K562 (cell line): ENCODE results near the gene ADAMTS2. TPM values are rescaled to one million over a fixed set of nuclear protein-coding genes. Genes with fewer than 3 reads are reported as not detected.

Source experiments
- ATAC-seq: fragments of 200-7000 bp; cut with Tn5 transposase; 3 replicates; pipeline ENCODE4 v1.9.1; 2020; ENCODE audit warnings: moderate library complexity
- BruUV-seq: library from RNA; stranded (reverse); fragments of 400-500 nt; replicated peaks from 2 replicates; lab custom pipeline; 2021; lab: Mats Ljungman, UMichigan
- CTCF ChIA-PET: fragments of 300-600 bp; formaldehyde crosslinking; extraction: SDS; loops from one replicate; lab custom pipeline; 2021; ENCODE audit warnings: low intra/inter-chr PET ratio; lab: Yijun Ruan, JAX
- POLR2A ChIA-PET: fragments of 300-600, 350-650 bp; sonication (Branson Sonifier 250); formaldehyde crosslinking; extraction: SDS; loops from one replicate; lab custom pipeline; 2021; ENCODE audit warnings: antibody characterized with exemption, inconsistent platforms; lab: Yijun Ruan, JAX
- DNase-seq, 4 experiments: peaks; one replicate each; pipeline versions ENCODE4 v3.0.0 to v3.0.0-alpha.2; 2011 to 2018; ENCODE audit warnings: low spot score in 3 of 4, mixed read lengths in 3 of 4; ENCODE audit errors: extremely low read depth in 1 of 4
- FAIRE-seq: peaks from 2 replicates; lab custom pipeline; 2011; peaks lifted over from hg19 to GRCh38; lab: Jason Lieb, UNC
- H2AFZ ChIP-seq: 2 replicates; pipeline ENCODE4 v1.6.0; 2011; ENCODE audit warnings: low read depth, low read length, control low read depth, inconsistent platforms
- H3K27ac ChIP-seq: fragments of 200-600 bp; 3 replicates; pipeline ENCODE4 v1.8.0; 2011; ENCODE audit warnings: low read depth, mild to moderate bottlenecking, control low read depth, inconsistent platforms, low read length, moderate library complexity, mixed read lengths; ENCODE audit errors: extremely low read depth
- H3K27me3 ChIP-seq, 2 experiments: fragments of 300-600 bp in 1 of 2; 2 replicates in 1 of 2; 3 replicates in 1 of 2; pipeline versions ENCODE4 v1.6.0 to v1.8.0; 2011; ENCODE audit warnings: inconsistent platforms in 2 of 2, low read length in 2 of 2, mild to moderate bottlenecking in 1 of 2, mixed read lengths in 1 of 2, moderate library complexity in 1 of 2; ENCODE audit not compliant: control insufficient read depth in 2 of 2, insufficient read depth in 2 of 2
- H3K36me3 ChIP-seq: fragments of 300-600 bp; 3 replicates; pipeline ENCODE4 v1.8.0; 2011; ENCODE audit warnings: mild to moderate bottlenecking, low read length, inconsistent platforms; ENCODE audit not compliant: control insufficient read depth, insufficient read depth
- H3K4me1 ChIP-seq, 2 experiments: fragments of 200-600 bp in 1 of 2; replicated peaks in 1 of 2; 2 replicates in 1 of 2; 3 replicates in 1 of 2; pipeline versions ENCODE4 v1.5.1 to v1.8.0; 2011; ENCODE audit warnings: inconsistent platforms in 2 of 2, low read length in 2 of 2, mild to moderate bottlenecking in 1 of 2, mixed read lengths in 1 of 2, moderate library complexity in 1 of 2; ENCODE audit not compliant: control insufficient read depth in 2 of 2, insufficient read depth in 2 of 2
- H3K4me2 ChIP-seq: 2 replicates; pipeline ENCODE4 v1.6.1; 2011; ENCODE audit warnings: low read length, control low read depth, inconsistent platforms, mixed read lengths; ENCODE audit not compliant: insufficient read depth
- H3K4me3 ChIP-seq: fragments of 200-600 bp; sonication (generic), shearing (Covaris generic); 2 replicates; pipeline ENCODE4 v1.5.1; 2016; ENCODE audit warnings: control low read depth, inconsistent platforms
- H3K79me2 ChIP-seq: fragments of 200-600 bp; 3 replicates; pipeline ENCODE4 v1.8.0; 2011; ENCODE audit warnings: low read length, inconsistent platforms; ENCODE audit not compliant: control insufficient read depth, insufficient read depth
- H3K9ac ChIP-seq, 2 experiments: 2 replicates each; pipeline versions ENCODE4 v1.6.0 to v1.6.1; 2011; ENCODE audit warnings: low read depth in 2 of 2, low read length in 2 of 2, control low read depth in 1 of 2, inconsistent platforms in 1 of 2, mild to moderate bottlenecking in 1 of 2, mixed read lengths in 1 of 2; ENCODE audit not compliant: insufficient read depth in 1 of 2
- H3K9me1 ChIP-seq: one replicate; pipeline ENCODE4 v1.6.0; 2011; ENCODE audit warnings: inconsistent platforms, mild to moderate bottlenecking, low read length, moderate library complexity; ENCODE audit not compliant: control insufficient read depth, insufficient read depth
- H3K9me3 ChIP-seq: replicated peaks from 2 replicates; pipeline ENCODE4 v1.5.1; 2011; ENCODE audit warnings: low read depth, low read length, inconsistent platforms; ENCODE audit not compliant: control insufficient read depth, insufficient read depth
- H4K20me1 ChIP-seq: replicated peaks from 2 replicates; pipeline ENCODE4 v1.6.1; 2011; ENCODE audit warnings: low read length, inconsistent platforms, mixed read lengths; ENCODE audit not compliant: control insufficient read depth, insufficient read depth
- ARID2 ChIP-seq: fragments of 450-650 bp; IDR thresholded peaks from 2 replicates; pipeline ENCODE4 v1.6.1; 2017; ENCODE audit warnings: antibody characterized with exemption, mild to moderate bottlenecking
- ARID3A ChIP-seq: IDR thresholded peaks from 2 replicates; pipeline ENCODE4 v1.6.1; 2012; ENCODE audit warnings: low read depth, low read length, improper control_type of control experiment, borderline replicate concordance
- EGR1 ChIP-seq: fragments of 450-650 bp; conservative IDR thresholded peaks from 2 replicates; pipeline ENCODE4 v1.6.1; 2017; ENCODE audit warnings: mild to moderate bottlenecking
- KAT7 ChIP-seq: sonication (generic); formaldehyde crosslinking; IDR thresholded peaks from 2 replicates; pipeline ENCODE4 v1.8.0; 2022; ENCODE audit warnings: missing genetic modification reagents, mild to moderate bottlenecking, borderline replicate concordance
- NCOA2 ChIP-seq, 2 experiments: fragments of 450-650 bp; IDR thresholded peaks; 2 replicates each; pipeline ENCODE4 v1.6.1; 2018; ENCODE audit warnings: mild to moderate bottlenecking in 2 of 2, moderate library complexity in 1 of 2; ENCODE audit not compliant: partially characterized antibody in 2 of 2
- NFATC3 ChIP-seq: fragments of 450-650 bp; IDR thresholded peaks from 2 replicates; pipeline ENCODE4 v1.6.1; 2017; ENCODE audit warnings: mild to moderate bottlenecking
- PKNOX1 ChIP-seq: fragments of 450-650 bp; IDR thresholded peaks from 2 replicates; pipeline ENCODE4 v1.6.1; 2016
- SIX5 ChIP-seq, 2 experiments: IDR thresholded peaks; 2 replicates each; pipeline ENCODE4 v1.6.1; 2011; ENCODE audit warnings: low read length in 2 of 2, borderline replicate concordance in 1 of 2, low read depth in 1 of 2, mild to moderate bottlenecking in 1 of 2, moderate library complexity in 1 of 2; ENCODE audit not compliant: insufficient read depth in 1 of 2
- ZNF140 ChIP-seq: fragments of 250-450 bp; sonication (Bioruptor Pico); IDR thresholded peaks from 2 replicates; pipeline ENCODE4 v1.8.0; 2021; ENCODE audit warnings: moderate library complexity, mild to moderate bottlenecking, inconsistent platforms
- WGBS: fragments of 100-300 bp; shearing (Covaris generic); methylation state at CpG from one replicate; pipeline ENCODE4 v1.1.6; 2016; ENCODE audit warnings: low coverage, mixed read lengths; ENCODE audit not compliant: insufficient coverage; ENCODE audit errors: missing lambda C conversion rate; 5-methylcytosine and 5-hydroxymethylcytosine counted together
- in situ Hi-C: fragments of 300-500 bp; cut with MboI; formaldehyde crosslinking; loops from 4 replicates; pipeline ENCODE4 v1.15.0; 2018; ENCODE audit warnings: inconsistent platforms, mixed read lengths
- intact Hi-C: fragments of 100-400 bp; cut with micrococcal nuclease; formaldehyde crosslinking; loops from 2 replicates; pipeline ENCODE4 v1.14.2; 2022
- polyA plus RNA-seq, 8 experiments: library from polyadenylated mRNA; depleted of rRNA in 4 of 8; stranded (reverse) in 5 of 8; unstranded in 3 of 8; fragments of >200 nt; fragmentation: Nextera tagmentation in 2 of 8; fragmentation: Illumina TruSeq in 1 of 8; extraction: Ambion mirVana in 2 of 8; extraction: Trizol in 1 of 8; gene quantifications; 2 replicates each; pipeline versions ENCODE4 v1.2.1 to v1.2.3, GENCODE V29; 2011 to 2014; ENCODE audit warnings: inconsistent platforms in 1 of 8, missing spikeins in 1 of 8
- total RNA-seq, 7 experiments: library from RNA; depleted of rRNA in 6 of 7; stranded (reverse); fragments of >200 nt in 6 of 7; fragmentation: Illumina TruSeq in 2 of 7; extraction: Trizol in 2 of 7; gene quantifications; 2 replicates each; pipeline versions ENCODE4 v1.2.1 to v1.2.3, GENCODE V29; 2011 to 2021; ENCODE audit warnings: low replicate concordance in 1 of 7
- TF ChIP-seq, protein P1 (sequence below): fragments of 200-400 bp; formaldehyde crosslinking; IDR thresholded peaks from 2 replicates; pipeline ENCODE4 v1.6.1; 2017; ENCODE audit warnings: mild to moderate bottlenecking, low read depth, low read length, moderate library complexity
- TF ChIP-seq, protein P2 (sequence below): sonication (generic); formaldehyde crosslinking; IDR thresholded peaks from 2 replicates; pipeline ENCODE4 v1.8.0; 2022; ENCODE audit warnings: mild to moderate bottlenecking, missing genetic modification reagents
- TF ChIP-seq, protein P3 (sequence below): fragments of 250-450 bp; sonication (Bioruptor Pico); IDR thresholded peaks from 2 replicates; pipeline ENCODE4 v1.5.0; 2021; ENCODE audit warnings: mild to moderate bottlenecking, moderate library complexity

Gene ADAMTS2
- total and polyA plus RNA-seq, 9 of the 15 experiments (the other 6 are each of a cell fraction or from before 2014, with no cell fraction given): not detected

DNA sequence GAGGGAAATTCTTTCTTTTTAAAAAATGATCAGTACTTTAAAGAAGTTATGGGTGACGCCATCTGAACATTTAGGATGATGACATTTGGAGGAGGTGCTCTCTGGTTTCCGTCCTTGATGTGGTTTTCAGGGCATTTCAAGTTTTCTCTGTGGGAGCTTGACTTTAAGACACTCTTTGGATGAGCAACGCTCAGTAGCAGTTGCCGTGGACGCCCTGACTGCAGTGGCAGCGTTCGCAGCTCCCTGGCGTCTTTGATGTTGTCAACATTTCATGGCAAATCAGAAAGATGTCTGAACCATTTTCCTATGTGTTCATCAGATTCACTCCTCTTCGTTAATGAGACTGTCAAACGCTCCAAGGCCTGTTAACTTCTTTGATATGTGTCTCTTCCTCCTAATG lies 199.0 kb downstream of the ADAMTS2 start:
- Histone ChIP-seq H3K9ac (no peak overlapping the region), H3K4me3 (no peak overlapping the region), H3K9me1 (no peaks in the 10 kb centered on the region), H4K20me1 (no peaks in the 10 kb centered on the region), H3K27me3 (peaks cover 0 to 31% of the 10 kb centered on the region in 2 experiments; a peak in 3 of 5 replicates), H3K9me3 (no peaks in the 10 kb centered on the region), H3K36me3 (no peaks in the 10 kb centered on the region), H3K27ac (no peak overlapping the region), H2AFZ (no peak overlapping the region), H3K79me2 (no peaks in the 10 kb centered on the region), H3K4me1 (no peaks in the 10 kb centered on the region), H3K4me2 (no peak overlapping the region)
- in situ Hi-C loops: no loop called here
- intact Hi-C loops: no loop called here
- CTCF ChIA-PET: interaction anchor here (0.7 kb wide), 1 partner anchor 20 kb away, joined by 3 read pairs; no protein-coding TSS in a partner anchor
- FAIRE-seq: no peak
- ATAC-seq: no peak
- no peak for DNase-seq
- under 1% methylated on average over 10 of the region's 10 CpGs for WGBS
- POLR2A ChIA-PET: interaction anchor here (2.0 kb wide), 1 partner anchor 9 kb away, joined by 4 read pairs; no protein-coding TSS in a partner anchor
- BruUV-seq: no TSS peak
- TF ChIP-seq SIX5 (IDR thresholded peaks at IDR 0.05; ENCODE audit: borderline replicate concordance in 1 of 2, insufficient read depth in 1 of 2, low read depth in 1 of 2, low read length in 2 of 2) (no peak), ZNF140 (CRISPR knock-in tag) (no peak), KAT7 (no peak), NFATC3 (no peak), ARID3A (no peak), NCOA2 (IDR thresholded peaks at IDR 0.05; ENCODE audit: partially characterized antibody in 2 of 2) (no peak), EGR1 (no peak), PKNOX1 (no peak), ARID2 (no peak)
- TF ChIP-seq, protein P1, sequence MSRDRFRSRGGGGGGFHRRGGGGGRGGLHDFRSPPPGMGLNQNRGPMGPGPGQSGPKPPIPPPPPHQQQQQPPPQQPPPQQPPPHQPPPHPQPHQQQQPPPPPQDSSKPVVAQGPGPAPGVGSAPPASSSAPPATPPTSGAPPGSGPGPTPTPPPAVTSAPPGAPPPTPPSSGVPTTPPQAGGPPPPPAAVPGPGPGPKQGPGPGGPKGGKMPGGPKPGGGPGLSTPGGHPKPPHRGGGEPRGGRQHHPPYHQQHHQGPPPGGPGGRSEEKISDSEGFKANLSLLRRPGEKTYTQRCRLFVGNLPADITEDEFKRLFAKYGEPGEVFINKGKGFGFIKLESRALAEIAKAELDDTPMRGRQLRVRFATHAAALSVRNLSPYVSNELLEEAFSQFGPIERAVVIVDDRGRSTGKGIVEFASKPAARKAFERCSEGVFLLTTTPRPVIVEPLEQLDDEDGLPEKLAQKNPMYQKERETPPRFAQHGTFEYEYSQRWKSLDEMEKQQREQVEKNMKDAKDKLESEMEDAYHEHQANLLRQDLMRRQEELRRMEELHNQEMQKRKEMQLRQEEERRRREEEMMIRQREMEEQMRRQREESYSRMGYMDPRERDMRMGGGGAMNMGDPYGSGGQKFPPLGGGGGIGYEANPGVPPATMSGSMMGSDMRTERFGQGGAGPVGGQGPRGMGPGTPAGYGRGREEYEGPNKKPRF: no peak
- TF ChIP-seq, protein P2, sequence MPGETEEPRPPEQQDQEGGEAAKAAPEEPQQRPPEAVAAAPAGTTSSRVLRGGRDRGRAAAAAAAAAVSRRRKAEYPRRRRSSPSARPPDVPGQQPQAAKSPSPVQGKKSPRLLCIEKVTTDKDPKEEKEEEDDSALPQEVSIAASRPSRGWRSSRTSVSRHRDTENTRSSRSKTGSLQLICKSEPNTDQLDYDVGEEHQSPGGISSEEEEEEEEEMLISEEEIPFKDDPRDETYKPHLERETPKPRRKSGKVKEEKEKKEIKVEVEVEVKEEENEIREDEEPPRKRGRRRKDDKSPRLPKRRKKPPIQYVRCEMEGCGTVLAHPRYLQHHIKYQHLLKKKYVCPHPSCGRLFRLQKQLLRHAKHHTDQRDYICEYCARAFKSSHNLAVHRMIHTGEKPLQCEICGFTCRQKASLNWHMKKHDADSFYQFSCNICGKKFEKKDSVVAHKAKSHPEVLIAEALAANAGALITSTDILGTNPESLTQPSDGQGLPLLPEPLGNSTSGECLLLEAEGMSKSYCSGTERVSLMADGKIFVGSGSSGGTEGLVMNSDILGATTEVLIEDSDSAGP: no peak
- TF ChIP-seq, protein P3, sequence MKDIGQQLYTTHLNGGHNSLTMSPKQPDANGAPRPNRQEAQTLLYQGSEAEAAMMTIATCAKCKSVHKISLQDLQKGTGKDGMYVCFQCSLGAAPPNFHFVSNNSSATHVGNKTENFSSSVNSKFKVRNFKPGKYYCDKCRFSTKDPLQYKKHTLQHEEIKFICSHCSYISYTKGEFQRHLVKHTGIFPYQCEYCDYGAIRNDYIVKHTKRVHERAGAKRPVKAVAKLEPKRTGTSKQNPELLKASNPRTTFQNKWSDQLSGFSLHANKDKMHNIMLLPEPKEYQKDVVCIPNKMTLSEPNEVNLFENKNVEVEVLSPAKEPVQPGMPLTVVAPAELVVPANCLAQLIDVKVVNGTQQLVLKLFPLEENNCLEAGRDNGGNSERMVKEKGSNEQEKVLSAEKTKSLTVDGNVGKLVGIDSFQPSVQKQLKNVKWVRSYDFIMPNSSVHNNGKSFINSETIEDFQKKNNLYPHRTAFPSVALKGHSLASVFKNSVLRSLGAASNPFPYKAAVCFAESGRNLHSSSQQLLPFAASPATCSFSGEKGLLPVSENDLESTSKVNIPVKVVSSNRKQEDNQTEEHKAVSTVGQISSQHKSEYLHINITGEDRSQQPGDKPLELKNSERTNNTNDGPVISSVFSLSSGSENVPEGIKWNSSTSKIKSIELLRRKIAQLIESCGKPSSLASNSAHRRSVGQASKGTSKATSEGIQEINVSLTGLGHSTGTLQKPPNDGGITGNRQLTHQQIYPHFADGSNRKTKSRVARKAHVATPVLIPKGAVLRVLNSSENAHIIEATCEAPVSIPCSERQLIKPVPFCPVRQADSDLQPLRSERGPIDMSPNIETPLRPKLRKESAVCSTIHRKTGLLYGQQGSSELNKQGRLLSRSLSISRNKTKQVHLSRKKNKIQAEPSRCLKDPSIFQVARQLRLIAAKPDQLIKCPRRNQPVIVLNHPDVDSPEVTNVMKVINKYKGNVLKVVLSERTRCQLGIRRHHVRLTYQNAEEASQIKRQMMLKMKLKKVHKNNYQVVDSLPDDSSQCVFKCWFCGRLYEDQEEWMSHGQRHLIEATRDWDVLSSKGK: no peak
